Measurements from ENCODE around the gene POLN.
A peak's percentile ranks its signal among the peaks of the same experiment; 100 is the strongest.
"Not testable (repeated sequence)": the region's sequence is repeated elsewhere in the genome, so short reads cannot be mapped to it uniquely, and the experiment has no call there.

Gene POLN

DNA sequence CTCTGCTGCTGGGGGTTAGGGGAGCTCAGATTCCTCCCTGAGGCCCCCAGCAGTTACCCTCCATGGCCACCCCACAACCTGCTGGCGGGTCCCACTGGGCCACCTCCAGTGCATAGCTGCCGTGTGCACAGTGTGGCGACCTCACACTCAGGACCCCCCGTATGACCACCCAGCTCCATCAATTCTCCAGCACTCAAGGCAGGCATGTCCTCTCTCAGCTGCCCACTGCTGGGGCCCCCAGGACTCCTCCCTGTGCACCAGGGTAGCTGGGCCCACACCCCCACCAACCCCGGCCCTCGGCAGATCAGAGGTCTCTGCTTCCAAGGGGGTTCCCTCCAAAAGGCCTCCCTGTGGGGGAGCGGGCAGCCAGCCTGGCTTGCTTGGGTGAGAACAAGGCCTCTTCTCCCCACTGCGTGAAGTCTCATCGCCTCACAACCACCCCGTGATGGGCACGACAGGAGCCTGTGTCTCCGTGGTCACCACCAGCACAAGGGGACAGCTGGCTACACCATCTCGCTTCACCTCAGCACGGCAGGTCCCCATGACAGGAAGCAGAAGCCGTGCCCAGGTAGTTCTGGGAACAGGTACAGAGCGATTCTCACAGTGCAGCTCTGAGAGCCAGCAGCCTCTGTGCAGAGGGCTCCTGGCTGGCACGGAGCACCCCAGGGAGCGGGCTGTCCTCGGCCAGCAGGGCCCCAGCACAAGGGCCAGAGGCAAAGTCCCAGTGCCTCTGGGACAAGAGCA is 4.6 kb upstream of the POLN start:
- no peak overlapping the region for H3K4me3 ChIP-seq (ENCODE audit: low read length)
- TF ChIP-seq ZNF274 (IDR thresholded peaks at IDR 0.05; ENCODE audit: low read depth, low read length): no peak

DNA sequence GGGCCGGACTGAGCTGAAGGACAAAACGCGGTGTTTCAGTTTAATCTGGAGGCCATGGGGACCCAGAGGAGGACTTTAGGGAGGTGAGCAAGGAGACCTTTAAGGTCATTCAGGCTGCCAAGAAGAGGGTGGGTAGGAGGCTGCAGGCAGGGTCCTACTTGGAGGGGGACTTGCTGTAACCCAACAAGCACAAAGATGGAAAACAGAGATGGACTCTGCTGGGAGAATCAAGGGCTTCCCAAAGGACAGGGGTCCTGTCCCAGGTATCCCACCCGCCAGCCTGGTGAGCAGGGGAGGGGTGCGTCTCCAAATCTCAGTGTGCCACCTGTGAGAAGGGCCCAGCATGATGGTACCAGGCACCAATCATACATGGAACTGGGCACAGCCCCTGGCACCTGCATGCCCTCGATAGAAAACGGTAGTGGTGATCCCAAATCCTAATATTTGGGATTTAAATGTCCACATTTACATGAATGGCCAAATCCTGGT is 3.9 kb upstream of the POLN start:
- TF ChIP-seq ZNF274 (IDR thresholded peaks at IDR 0.05; ENCODE audit: low read depth, low read length): no peak
- H3K4me3 ChIP-seq (ENCODE audit: low read length): no peak overlapping the region

DNA sequence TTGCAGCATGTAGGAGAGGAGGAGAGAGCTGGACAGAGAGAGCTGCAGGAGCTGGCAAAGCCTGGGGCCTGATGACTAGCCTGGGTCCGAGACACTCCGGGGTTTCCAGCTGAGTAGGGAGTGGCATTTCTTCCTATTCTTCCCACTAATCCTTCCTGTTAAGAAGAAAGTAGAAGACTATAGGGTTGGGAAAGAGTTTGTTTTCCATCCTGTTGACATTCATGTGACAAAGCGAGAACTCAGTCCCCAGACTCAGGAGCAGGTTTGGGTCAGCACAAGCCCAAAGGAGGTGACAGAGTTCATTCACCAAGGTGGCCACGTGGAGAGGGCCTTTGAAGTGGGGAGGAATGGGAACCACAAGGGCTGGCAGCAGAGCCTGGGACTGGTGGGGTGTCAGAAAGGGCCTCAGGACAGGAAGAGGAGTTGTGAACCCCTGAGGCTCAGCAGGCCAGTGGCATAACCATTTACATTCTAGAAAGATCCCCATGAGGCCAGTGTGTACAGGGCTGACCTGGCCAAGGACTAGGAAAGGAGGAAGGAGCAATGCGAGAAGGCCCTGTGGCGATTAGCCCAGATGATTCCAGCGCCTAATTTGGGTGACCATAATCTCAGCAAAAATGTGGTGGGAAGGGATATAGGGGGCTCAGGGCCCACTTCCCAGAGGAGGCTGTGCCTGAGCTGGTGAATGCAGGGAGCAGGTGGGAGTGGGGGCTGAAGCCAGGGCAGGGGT is 3.3 kb upstream of the POLN start:
- no peak for TF ChIP-seq ZNF274 (IDR thresholded peaks at IDR 0.05; ENCODE audit: low read depth, low read length)
- no peak overlapping the region for H3K4me3 ChIP-seq (ENCODE audit: low read length)

DNA sequence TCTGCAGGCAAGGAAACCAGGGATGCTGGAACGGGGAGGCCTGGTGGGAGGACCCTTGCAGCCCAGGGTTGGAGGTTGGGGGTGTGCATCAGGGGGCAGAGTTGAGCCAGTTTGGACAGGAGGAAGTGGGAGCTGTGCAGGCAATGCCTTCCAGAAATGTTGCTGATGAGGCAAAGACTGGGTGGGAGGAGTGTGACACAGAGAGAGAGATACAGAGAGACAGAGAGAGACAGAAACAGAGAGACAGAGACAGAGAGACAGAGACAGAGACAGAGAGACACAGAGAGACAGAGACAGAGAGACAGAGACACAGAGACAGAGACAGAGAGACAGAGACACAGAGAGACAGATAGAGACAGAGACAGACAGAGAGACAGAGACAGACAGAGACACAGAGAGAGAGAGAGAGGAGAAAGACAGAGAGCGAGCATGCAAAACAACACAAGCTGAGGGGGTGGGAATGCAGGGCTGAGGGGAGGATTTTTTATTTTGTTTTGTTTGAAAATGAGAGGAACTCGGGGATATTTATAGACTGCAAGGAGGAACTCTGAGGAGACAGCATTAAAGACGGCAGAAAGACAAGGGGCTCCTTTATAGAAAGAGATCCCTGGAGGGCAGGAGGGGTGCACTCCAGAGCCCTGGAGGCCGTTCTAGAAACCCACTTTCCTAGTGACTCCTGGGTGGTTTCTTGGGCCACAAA is 1.9 kb upstream of the POLN start:
- TF ChIP-seq ZNF274 (IDR thresholded peaks at IDR 0.05; ENCODE audit: low read depth, low read length): no peak
- H3K4me3 ChIP-seq (ENCODE audit: low read length): no peak overlapping the region

DNA sequence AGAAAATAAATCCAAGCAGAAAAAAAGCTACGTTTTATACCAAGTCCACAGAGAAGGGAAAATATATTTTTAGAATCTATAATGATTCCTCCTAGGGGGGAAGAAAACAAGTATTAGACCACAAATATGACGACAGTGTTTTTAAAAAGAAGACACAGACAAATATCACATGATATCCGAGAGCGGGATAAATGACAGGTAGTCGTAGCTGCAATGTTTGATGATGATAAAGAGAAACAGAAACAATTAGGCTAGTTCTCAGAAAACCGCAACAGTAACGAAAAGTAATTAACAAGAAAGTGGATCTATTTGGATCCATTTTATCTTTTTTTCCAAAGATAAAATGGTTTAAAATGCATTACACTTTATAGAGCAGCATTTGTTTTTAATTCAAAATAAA is 918 bp downstream of the POLN start:
- no peak for TF ChIP-seq ZNF274 (IDR thresholded peaks at IDR 0.05; ENCODE audit: low read depth, low read length)
- H3K4me3 ChIP-seq (ENCODE audit: low read length): peak overlapping the region; percentile 73

DNA sequence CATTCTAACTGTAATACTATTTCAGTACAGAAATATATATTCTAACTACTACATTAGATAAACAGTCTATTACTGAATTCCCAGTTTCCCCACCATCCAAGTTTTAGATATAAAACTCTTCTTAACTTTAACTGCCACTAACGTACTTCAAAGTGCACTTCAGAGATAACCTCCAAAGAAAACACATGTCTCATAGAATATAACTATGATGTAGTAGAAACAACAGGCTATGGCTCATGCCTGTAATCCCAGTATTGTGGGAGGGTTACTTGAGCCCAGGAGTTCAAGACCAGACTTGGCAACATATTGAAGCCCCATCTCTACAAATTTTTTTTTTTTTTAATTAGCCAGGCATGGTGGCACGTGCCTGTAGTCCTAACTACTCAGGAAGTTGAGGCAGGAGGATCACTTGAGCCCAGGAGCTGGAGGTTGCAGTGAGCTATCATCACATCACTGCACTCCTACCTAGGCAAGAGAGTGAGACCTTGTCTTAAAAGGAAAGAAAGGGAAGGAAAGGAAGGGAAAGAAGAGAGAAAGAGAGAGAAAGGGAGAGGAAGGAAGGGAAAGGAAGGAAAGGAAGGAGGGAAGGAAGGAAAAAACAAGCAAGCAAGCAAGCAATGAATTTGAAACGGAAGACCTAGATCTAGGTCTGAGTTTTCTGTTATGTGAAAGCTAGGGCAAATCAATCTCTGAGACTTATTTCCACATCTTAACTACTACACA is 4.8 kb downstream of the POLN start:
- no peak for TF ChIP-seq ZNF274 (IDR thresholded peaks at IDR 0.05; ENCODE audit: low read depth, low read length)
- no peak overlapping the region for H3K4me3 ChIP-seq (ENCODE audit: low read length)

DNA sequence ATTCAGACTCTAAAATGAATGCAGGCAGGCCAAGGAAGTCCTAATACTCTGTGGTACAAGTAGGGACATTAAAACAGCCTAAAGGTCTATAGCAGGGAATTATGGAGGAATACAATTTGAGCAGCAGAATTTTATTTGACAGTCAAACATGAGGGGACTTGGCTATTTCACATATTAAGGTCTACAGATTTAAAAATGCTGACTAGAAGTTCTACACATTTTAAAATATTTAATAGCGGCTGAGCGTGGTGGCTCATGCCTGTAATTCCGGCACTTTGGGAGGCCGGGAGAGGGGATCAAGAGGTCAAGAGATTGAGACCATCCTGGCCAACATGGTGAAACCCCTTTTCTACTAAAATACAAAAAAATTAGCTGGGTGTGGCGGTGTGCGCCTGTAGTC is 10.8 kb downstream of the POLN start:
- TF ChIP-seq ZNF274 (IDR thresholded peaks at IDR 0.05; ENCODE audit: low read depth, low read length): no peak
- H3K4me3 ChIP-seq (ENCODE audit: low read length): no peak overlapping the region

DNA sequence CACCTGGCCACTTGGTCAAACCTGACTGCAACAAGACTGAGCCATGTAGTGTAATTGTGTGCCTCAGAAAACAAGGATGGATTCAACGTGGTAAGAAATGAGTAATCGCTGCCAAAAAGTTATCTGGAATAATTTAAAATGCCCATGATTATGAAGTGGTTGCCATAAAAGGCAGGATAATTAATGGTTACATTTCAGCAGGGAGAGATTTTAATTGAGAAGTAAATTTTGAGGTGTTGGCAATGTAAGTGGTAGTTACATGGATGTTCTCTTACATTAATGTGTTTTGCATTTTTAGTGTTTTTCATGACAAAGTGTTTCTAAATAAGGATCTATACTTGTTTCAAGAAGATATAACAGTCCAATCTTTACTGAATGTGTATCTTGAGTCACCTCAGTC is 15.7 kb downstream of the POLN start:
- TF ChIP-seq ZNF274 (IDR thresholded peaks at IDR 0.05; ENCODE audit: low read depth, low read length): no peak
- no peak overlapping the region for H3K4me3 ChIP-seq (ENCODE audit: low read length)

DNA sequence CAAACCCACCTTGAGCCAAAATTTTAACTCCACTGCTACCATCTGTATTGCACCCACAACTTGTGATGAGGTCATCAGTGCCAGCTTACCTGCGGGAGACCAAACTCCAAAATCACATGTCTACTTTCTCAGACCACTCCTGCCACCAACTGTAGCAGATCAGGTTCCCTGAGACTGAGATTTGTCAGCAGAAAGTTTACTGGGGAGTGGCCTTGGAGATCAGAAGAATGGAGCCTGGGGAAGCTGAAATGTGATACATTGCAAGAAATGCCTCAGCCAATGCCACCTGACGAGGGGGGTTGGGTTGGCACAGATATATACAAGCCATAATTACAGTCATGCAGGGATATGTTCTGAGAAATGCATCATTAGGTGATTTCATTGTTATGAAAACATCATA is 19.1 kb downstream of the POLN start:
- no peak for TF ChIP-seq ZNF274 (IDR thresholded peaks at IDR 0.05; ENCODE audit: low read depth, low read length)
- no peak overlapping the region for H3K4me3 ChIP-seq (ENCODE audit: low read length)

DNA sequence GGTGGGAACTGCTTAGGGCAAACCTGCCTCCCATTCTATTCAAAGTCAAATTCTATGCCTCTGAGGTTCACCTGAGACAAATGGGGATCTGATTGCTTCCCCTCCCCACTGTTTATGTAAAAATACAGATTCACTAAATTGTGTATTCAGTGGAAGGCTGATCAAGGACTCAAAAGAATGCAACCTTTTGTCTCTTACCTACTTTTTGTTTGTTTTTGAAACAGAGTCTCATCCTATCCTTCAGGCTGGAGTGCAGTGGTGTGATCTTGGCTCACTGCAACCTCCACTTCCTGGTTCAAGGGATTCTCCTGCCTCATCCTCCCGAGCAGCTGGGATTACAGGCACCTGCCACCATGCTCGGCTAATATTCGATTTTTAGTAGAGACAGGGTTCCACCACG is 20.5 kb downstream of the POLN start:
- not testable (repeated sequence) for H3K4me3 ChIP-seq (ENCODE audit: low read length)

DNA sequence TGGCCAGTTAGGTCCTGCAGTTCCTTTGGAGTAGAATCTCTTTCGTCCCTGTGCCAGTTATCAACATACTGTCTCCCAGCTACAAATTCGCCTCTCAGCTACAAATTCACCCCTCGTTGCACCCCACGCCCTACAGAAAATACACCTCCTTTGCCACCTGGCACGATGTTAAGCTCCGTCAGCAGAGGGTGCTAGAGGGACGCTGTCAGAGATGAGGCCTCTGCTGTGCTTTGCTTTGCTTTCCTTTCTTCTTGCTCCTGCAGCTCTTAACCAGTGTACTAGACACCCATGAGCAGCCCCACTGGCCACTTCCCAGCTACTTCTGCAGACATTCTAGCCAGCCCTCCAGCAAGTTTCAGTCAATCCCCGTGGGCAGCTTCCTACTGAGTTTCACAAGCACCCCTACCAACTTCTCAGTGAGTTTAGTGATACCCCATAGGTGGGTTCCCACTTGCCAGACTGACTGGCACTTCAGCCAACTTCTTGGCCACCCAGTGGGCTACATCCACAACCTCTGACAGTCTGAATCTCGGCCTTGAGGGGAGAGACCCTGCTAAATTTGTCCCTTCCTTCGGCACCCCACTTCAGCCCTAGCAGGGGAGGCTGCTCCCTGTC is 21.8 kb downstream of the POLN start:
- no peak for TF ChIP-seq ZNF274 (IDR thresholded peaks at IDR 0.05; ENCODE audit: low read depth, low read length)
- no peak overlapping the region for H3K4me3 ChIP-seq (ENCODE audit: low read length)

DNA sequence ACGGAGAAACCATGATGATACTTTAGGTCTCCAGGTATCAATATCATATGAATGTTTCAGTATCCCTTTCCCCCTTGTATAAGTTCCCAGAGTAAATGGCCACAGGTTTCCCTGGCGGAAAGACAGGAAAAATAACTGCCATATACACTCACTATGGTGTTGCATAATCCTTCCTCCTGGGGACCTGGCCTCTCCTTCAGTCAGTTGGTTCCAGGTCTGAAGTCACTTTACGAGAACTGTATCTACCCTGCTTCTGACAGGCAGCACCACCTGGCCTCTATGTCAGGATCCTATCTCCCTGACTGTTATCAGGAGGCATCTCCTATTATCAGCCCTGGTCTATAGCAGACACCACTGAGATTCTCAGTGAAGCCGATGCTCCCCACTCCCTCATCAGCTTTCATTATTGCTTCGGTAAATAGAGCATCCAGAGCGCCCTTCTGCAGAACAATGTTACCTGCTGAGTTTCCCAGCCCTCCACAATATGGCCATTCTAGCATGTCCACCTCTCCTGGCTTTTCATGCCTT is 22.6 kb downstream of the POLN start:
- TF ChIP-seq ZNF274 (IDR thresholded peaks at IDR 0.05; ENCODE audit: low read depth, low read length): no peak
- no peak overlapping the region for H3K4me3 ChIP-seq (ENCODE audit: low read length)

DNA sequence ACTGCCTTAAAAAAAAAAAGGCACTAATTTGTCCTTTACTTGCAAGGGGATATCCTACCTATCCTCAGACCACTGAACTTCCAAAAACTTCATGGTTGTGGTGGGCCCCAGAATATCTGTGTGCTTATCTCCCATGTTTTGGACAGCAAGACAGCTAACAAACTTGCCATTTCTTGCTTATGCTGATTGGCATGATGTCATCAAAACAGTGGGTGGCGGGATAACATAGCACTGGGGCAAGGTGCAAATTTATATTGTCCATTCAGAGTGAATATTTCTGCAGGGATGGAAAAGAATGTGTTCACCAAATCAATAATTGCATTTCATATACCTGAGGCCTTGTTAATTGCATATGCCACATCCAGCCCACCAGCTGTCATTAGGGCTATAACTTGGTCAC is 23.5 kb downstream of the POLN start:
- TF ChIP-seq ZNF274 (IDR thresholded peaks at IDR 0.05; ENCODE audit: low read depth, low read length): no peak
- no peak overlapping the region for H3K4me3 ChIP-seq (ENCODE audit: low read length)

DNA sequence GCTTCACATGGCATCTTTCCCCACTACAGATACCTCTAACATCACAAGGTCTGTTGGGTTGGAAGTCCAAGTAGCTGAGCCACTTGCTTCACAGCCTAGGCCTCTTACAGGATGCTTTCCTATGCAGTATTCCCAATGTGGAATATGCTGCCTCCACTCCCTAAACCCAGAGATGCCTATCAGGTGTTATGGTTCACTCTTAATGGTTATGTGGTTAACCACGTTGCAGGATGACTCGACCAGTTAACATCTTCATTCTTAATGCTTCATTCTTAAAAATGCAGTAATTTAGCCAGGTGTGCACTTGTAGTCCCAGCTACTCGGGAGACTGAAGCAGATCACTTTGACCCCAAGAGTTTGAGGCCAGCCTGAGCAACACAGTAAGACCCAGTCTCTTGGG is 24.2 kb downstream of the POLN start:
- no peak overlapping the region for H3K4me3 ChIP-seq (ENCODE audit: low read length)
- no peak for TF ChIP-seq ZNF274 (IDR thresholded peaks at IDR 0.05; ENCODE audit: low read depth, low read length)
